H1 (cell line): Measurements from ENCODE around the gene ZGLP1.

ENCODE experiments used
- NRF1 ChIP-seq: IDR thresholded peaks from 2 replicates; pipeline ENCODE4 v1.6.1; 2011; ENCODE audit warnings: mild to moderate bottlenecking, low read depth, low read length, improper control_type of control experiment
- POLR2A ChIP-seq, 2 experiments: IDR thresholded peaks; 1 replicate in 1 of 2; 2 replicates in 1 of 2; pipeline ENCODE4 v1.6.1; 2011; ENCODE audit warnings: low read depth in 2 of 2, low read length in 2 of 2, mild to moderate bottlenecking in 2 of 2; ENCODE audit errors: control extremely low read depth in 1 of 2
- SIN3A ChIP-seq, 2 experiments: IDR thresholded peaks in 1 of 2; conservative IDR thresholded peaks in 1 of 2; 2 replicates each; pipeline ENCODE4 v1.6.1; 2011 to 2012; ENCODE audit warnings: low read length in 2 of 2, improper control_type of control experiment in 1 of 2, low read depth in 1 of 2, mild to moderate bottlenecking in 1 of 2

DNA sequence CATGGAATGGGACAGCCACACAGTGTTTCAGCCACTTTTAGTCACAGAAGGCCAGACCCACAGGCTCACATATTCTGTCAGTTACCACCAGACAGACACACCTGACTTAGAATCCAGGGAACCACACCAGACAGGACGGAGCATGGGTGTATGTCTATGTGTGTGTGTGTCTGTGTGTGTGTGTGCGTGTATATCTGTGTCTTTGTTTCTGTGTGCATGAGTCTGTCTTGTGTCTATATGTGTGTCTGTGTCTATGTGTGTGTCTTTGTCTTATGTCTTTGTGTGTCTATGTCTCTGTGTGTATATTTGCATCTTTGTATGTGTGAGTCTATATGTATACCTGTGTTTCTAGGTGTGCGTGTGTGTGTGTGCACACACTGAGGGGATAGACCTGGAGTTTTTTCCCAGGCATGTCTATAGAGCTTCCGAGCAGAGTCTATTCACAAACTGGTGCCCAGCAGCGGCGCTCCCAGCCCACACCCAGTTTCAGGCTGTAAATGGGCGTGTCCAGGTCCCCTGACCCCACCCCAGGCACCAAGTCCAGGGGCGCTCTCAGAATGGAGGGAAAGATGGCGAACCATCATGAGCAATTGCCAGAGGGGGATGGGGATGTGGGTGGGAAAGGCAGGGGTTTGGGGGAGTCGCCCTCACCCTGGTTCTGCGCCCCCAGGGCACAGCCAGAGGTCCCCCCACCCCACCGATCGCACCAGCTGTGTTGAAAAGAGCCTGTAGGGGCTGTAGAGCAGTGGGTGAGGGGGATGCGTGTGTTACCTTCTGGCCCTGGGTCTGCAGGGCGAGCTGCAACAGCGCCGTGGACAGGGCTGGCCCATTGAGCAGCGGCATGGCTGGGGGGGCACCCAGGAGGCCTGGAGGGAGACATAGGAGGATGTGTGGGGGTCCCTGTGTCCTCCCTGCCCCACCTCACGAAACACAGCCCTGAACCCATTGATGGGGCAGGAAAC is 12.5 kb upstream of the ZGLP1 start:
- TF ChIP-seq SIN3A (conservative IDR thresholded peaks at IDR 0.05 in 1 of 2, IDR thresholded peaks at IDR 0.05 in 1 of 2; ENCODE audit: low read depth in 1 of 2, low read length in 2 of 2) (no peak), NRF1 (no peak), POLR2A (IDR thresholded peaks at IDR 0.05; ENCODE audit: control extremely low read depth in 1 of 2, low read depth in 2 of 2, low read length in 2 of 2) (no peak)
